Mesenchymal stem cell (in vitro differentiated cells and primary cell): Measurements from ENCODE around the gene NFATC2.

ENCODE experiments used
- DNase-seq: peaks from one replicate; pipeline ENCODE4 v3.0.0-alpha.2; 2013
- H2AFZ ChIP-seq: one replicate; pipeline ENCODE4 v1.6.1; 2013; ENCODE audit warnings: low read depth, mild to moderate bottlenecking, control low read depth, inconsistent platforms, low read length, moderate library complexity
- H2AK5ac ChIP-seq: 2 replicates; pipeline ENCODE4 v1.6.1; 2013; ENCODE audit warnings: low read length, moderate library complexity, mild to moderate bottlenecking, inconsistent platforms; ENCODE audit not compliant: severe bottlenecking
- H2BK120ac ChIP-seq: one replicate; pipeline ENCODE4 v1.6.1; 2013; ENCODE audit warnings: low read depth, mild to moderate bottlenecking, inconsistent platforms, low read length, moderate library complexity
- H2BK12ac ChIP-seq, 2 experiments: one replicate each; pipeline ENCODE4 v1.6.1; 2013; ENCODE audit warnings: inconsistent platforms in 2 of 2, low read length in 2 of 2, mild to moderate bottlenecking in 2 of 2, moderate library complexity in 2 of 2, control low read depth in 1 of 2
- H2BK15ac ChIP-seq: one replicate; pipeline ENCODE4 v1.6.1; 2013; ENCODE audit warnings: mild to moderate bottlenecking, low read depth, inconsistent platforms; ENCODE audit not compliant: poor library complexity, severe bottlenecking
- H2BK5ac ChIP-seq: 2 replicates; pipeline ENCODE4 v1.6.1; 2013; ENCODE audit warnings: low read depth, mild to moderate bottlenecking, low read length, control low read depth, inconsistent platforms; ENCODE audit not compliant: poor library complexity, severe bottlenecking
- H3K14ac ChIP-seq, 2 experiments: one replicate each; pipeline ENCODE4 v1.6.1; 2013; ENCODE audit warnings: inconsistent platforms in 2 of 2, low read length in 2 of 2, control low read depth in 1 of 2, mild to moderate bottlenecking in 1 of 2, moderate library complexity in 1 of 2
- H3K18ac ChIP-seq, 2 experiments: one replicate each; pipeline ENCODE4 v1.6.1; 2013; ENCODE audit warnings: inconsistent platforms in 2 of 2, low read length in 2 of 2, control low read depth in 1 of 2, low read depth in 1 of 2, mild to moderate bottlenecking in 1 of 2
- H3K23ac ChIP-seq, 2 experiments: one replicate each; pipeline ENCODE4 v1.6.1; 2013; ENCODE audit warnings: inconsistent platforms in 2 of 2, low read length in 2 of 2, mild to moderate bottlenecking in 2 of 2, moderate library complexity in 2 of 2, control low read depth in 1 of 2
- H3K27ac ChIP-seq: 2 replicates; pipeline ENCODE4 v1.5.1; 2013; ENCODE audit warnings: mild to moderate bottlenecking, moderate library complexity, low read length, control low read depth, inconsistent platforms; ENCODE audit not compliant: poor library complexity, severe bottlenecking
- H3K27me3 ChIP-seq, 2 experiments: 2 replicates each; pipeline versions ENCODE4 v1.6.1 to v1.7.0; 2013; ENCODE audit warnings: low read length in 2 of 2, mild to moderate bottlenecking in 2 of 2, moderate library complexity in 2 of 2, control low read depth in 1 of 2, inconsistent platforms in 1 of 2; ENCODE audit not compliant: control insufficient read depth in 1 of 2, insufficient read depth in 1 of 2
- H3K36me3 ChIP-seq, 2 experiments: 2 replicates each; pipeline versions ENCODE4 v1.6.1 to v1.7.0; 2013; ENCODE audit warnings: low read length in 2 of 2, control low read depth in 1 of 2, inconsistent platforms in 1 of 2, low read depth in 1 of 2, mild to moderate bottlenecking in 1 of 2; ENCODE audit not compliant: insufficient read depth in 2 of 2, control insufficient read depth in 1 of 2
- H3K4ac ChIP-seq, 2 experiments: one replicate each; pipeline ENCODE4 v1.6.1; 2013; ENCODE audit warnings: inconsistent platforms in 2 of 2, low read length in 2 of 2, mild to moderate bottlenecking in 2 of 2, moderate library complexity in 2 of 2, control low read depth in 1 of 2, low read depth in 1 of 2
- H3K4me1 ChIP-seq: 2 replicates; pipeline ENCODE4 v1.6.1; 2013; ENCODE audit warnings: low read depth, low read length, control low read depth; ENCODE audit not compliant: control insufficient read depth, insufficient read depth
- H3K4me2 ChIP-seq: 2 replicates; pipeline ENCODE4 v1.6.1; 2013; ENCODE audit warnings: low read length, mild to moderate bottlenecking, inconsistent platforms; ENCODE audit not compliant: poor library complexity, severe bottlenecking
- H3K4me3 ChIP-seq, 2 experiments: 2 replicates each; pipeline versions ENCODE4 v1.5.1 to v1.7.0; 2013; ENCODE audit warnings: low read length in 2 of 2, mild to moderate bottlenecking in 2 of 2, control low read depth in 1 of 2, low read depth in 1 of 2; ENCODE audit not compliant: insufficient read depth in 1 of 2
- H3K79me1 ChIP-seq: replicated peaks from 2 replicates; pipeline ENCODE4 v1.6.1; 2013; ENCODE audit warnings: mild to moderate bottlenecking, control low read depth, low read length, inconsistent platforms; ENCODE audit not compliant: poor library complexity, severe bottlenecking
- H3K9ac ChIP-seq: 2 replicates; pipeline ENCODE4 v1.7.0; 2013; ENCODE audit warnings: mild to moderate bottlenecking, low read length, moderate library complexity
- H3K9me3 ChIP-seq: 2 replicates; pipeline ENCODE4 v1.7.0; 2013; ENCODE audit warnings: mild to moderate bottlenecking, low read length; ENCODE audit not compliant: control insufficient read depth
- H4K8ac ChIP-seq: one replicate; pipeline ENCODE4 v1.6.1; 2013; ENCODE audit warnings: inconsistent platforms, mild to moderate bottlenecking, low read length, moderate library complexity
- H4K91ac ChIP-seq: one replicate; pipeline ENCODE4 v1.6.1; 2013; ENCODE audit warnings: mild to moderate bottlenecking, low read length, inconsistent platforms
- WGBS: methylation state at CpG from one replicate; pipeline ENCODE4 v1.1.7; 2013; ENCODE audit warnings: mixed read lengths; 5-methylcytosine and 5-hydroxymethylcytosine counted together

NFATC2 gene

DNA sequence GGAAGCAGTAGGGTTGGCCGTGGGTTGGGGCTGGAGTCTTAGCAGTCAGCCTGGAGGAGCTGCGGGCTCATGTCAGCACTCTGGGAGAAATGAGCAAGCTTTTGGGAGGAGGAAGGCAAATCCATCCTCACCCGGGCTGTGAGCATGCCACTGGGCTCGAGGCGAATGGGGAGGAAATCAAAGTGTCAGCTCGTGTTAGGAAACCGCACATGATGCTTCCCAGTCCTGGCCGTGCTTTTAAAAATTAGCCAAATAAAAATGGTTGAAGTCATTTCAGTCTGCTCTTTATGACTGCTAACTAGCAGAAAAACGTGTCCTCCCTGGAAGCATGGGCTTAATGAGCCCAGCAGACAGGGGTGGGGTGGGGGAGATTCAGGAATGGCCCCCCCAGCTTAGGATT lies 98.1 kb downstream of the NFATC2 start:
- peaks cover 0 to 2% of the 10 kb centered on the region in 2 experiments for H3K27me3 ChIP-seq
- H2BK12ac ChIP-seq, result peak overlapping the region; percentile 38 to 57

DNA sequence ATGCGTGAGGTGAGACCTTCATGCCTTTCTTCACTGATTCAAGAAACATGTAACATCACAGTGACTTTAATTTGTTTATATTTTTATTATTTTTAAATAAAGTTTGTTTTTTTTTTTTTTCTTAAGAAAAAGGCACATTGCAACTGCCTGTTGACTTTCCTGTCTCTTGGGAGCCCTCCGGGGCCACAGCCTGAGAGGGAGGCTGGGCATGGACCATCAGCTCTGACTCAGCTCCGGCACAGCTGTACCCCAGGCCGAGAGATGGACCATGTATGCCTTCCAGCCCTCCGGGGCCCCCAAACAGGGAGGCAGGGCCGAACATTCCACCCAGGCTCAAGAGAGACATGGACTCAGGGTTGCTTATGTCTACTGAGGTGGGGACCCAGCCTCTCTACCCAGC lies 99.9 kb downstream of the NFATC2 start:
- Histone ChIP-seq H3K23ac (no peak overlapping the region), H2BK12ac (no peak overlapping the region), H2BK15ac (peak overlapping the region; percentile 73), H3K4me1 (peaks cover 20% of the 10 kb centered on the region), H2AFZ (no peak overlapping the region), H3K36me3 (no peaks in the 10 kb centered on the region), H3K27me3 (no peaks in the 10 kb centered on the region), H2BK5ac (no peak overlapping the region), H3K18ac (peak overlapping the region in 1 of 2 experiments; percentile 70), H3K79me1 (no peaks in the 10 kb centered on the region), H3K9me3 (no peaks in the 10 kb centered on the region), H4K8ac (peak overlapping the region; percentile 35), H3K9ac (no peak overlapping the region), H3K4me2 (no peak overlapping the region), H3K27ac (no peak overlapping the region), H4K91ac (peak overlapping the region; percentile 43), H2BK120ac (no peak overlapping the region), H3K14ac (no peak overlapping the region), H3K4ac (peak overlapping the region; percentile 35 to 55), H3K4me3 (no peak overlapping the region), H2AK5ac (no peak overlapping the region)
- 40% methylated on average over 5 of the region's 6 CpGs for WGBS
- DNase-seq, result peak; percentile 49

More for the DNA sequence above, 98.1 kb downstream of the NFATC2 start:
- peak overlapping the region; percentile 71 to 84 for H3K18ac ChIP-seq
- H2BK15ac ChIP-seq, result peak overlapping the region; percentile 36
- H3K14ac ChIP-seq, result no peak overlapping the region
- no peak overlapping the region for H2AK5ac ChIP-seq
- peak overlapping the region; percentile 34 to 85 for H3K4ac ChIP-seq
- no peak overlapping the region for H2BK5ac ChIP-seq
- peak; percentile 58 for DNase-seq
- no peak overlapping the region for H2BK120ac ChIP-seq
- H3K27ac ChIP-seq, result no peak overlapping the region
- H4K91ac ChIP-seq, result no peak overlapping the region
- no peak overlapping the region for H3K9ac ChIP-seq
- H3K9me3 ChIP-seq, result no peaks in the 10 kb centered on the region
- no peak overlapping the region for H3K4me2 ChIP-seq
- H3K4me1 ChIP-seq, result peaks cover 25% of the 10 kb centered on the region
- H3K36me3 ChIP-seq, result no peaks in the 10 kb centered on the region
- 42% methylated on average over 9 of the region's 9 CpGs for WGBS
- H2AFZ ChIP-seq, result no peak overlapping the region
- H3K23ac ChIP-seq, result no peak overlapping the region
- H4K8ac ChIP-seq, result peak overlapping the region; percentile 79
- H3K4me3 ChIP-seq, result no peak overlapping the region
- H3K79me1 ChIP-seq, result no peaks in the 10 kb centered on the region

DNA sequence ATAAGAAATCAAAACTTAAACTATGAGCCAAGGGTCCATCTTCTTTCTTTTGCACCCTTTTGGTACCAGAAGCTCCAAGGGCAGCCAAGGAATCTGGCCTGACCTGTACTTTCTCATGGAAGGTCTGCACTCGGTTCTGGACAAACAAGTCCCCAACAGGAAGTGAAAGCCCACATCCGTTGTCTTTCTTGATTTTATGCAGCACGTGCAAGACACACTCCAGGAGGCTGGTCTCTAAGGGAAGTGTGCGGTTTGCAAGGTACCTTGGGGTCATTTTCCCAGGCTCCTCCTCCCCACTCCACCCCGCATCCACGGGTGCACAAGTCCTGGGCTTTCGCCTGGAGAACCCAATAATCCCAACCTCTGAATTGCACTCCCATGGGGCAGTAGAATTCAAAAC lies 101.9 kb downstream of the NFATC2 start:
- peak overlapping the region; percentile 57 for H4K8ac ChIP-seq
- H2BK12ac ChIP-seq, result no peak overlapping the region
- 55% methylated on average over 7 of the region's 7 CpGs for WGBS
- no peaks in the 10 kb centered on the region for H3K79me1 ChIP-seq
- H2AK5ac ChIP-seq, result no peak overlapping the region
- H3K4ac ChIP-seq, result no peak overlapping the region
- no peak overlapping the region for H3K23ac ChIP-seq
- no peak overlapping the region for H3K18ac ChIP-seq
- no peak overlapping the region for H2AFZ ChIP-seq
- H3K14ac ChIP-seq, result no peak overlapping the region
- H4K91ac ChIP-seq, result no peak overlapping the region
- no peak for DNase-seq
- H3K27ac ChIP-seq, result no peak overlapping the region
- H2BK15ac ChIP-seq, result no peak overlapping the region
- H3K27me3 ChIP-seq, result no peaks in the 10 kb centered on the region
- H3K4me1 ChIP-seq, result peaks cover 7% of the 10 kb centered on the region
- no peaks in the 10 kb centered on the region for H3K9me3 ChIP-seq
- no peak overlapping the region for H2BK5ac ChIP-seq
- no peak overlapping the region for H3K4me3 ChIP-seq
- no peak overlapping the region for H2BK120ac ChIP-seq
- H3K4me2 ChIP-seq, result no peak overlapping the region
- H3K9ac ChIP-seq, result no peak overlapping the region
- no peaks in the 10 kb centered on the region for H3K36me3 ChIP-seq

DNA sequence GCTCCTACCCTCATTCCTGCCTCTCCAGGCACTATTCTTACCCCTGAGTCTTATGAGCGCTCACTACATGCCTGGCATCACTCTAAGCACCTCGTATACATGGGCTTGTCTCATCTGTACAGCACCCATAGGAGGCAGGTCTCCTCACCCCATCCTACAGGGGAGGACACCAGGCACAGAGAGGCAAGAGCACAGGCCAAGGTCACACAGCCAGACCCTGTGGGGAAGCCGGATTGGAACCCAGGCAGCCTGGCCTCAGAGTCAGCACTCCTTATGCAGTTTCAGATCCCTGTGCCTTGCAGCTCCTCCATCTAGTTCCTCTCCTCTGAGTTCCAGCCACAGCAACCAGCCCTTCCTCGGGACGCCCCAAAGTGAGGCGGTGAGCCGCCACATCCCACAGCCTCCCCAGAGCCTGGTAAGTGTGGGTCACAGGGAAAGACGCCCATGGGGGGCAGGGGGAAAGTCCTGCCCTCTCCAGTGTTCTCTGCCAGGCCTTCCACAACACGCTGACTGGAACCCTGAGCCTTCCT lies 103.3 kb downstream of the NFATC2 start:
- no peak overlapping the region for H3K23ac ChIP-seq
- H3K36me3 ChIP-seq, result no peaks in the 10 kb centered on the region
- H3K9me3 ChIP-seq, result no peaks in the 10 kb centered on the region
- peak overlapping the region; percentile 65 for H2BK15ac ChIP-seq
- H3K27ac ChIP-seq, result no peak overlapping the region
- H3K4me2 ChIP-seq, result no peak overlapping the region
- no peaks in the 10 kb centered on the region for H3K79me1 ChIP-seq
- H4K8ac ChIP-seq, result peak overlapping the region; percentile 66
- H3K27me3 ChIP-seq, result no peaks in the 10 kb centered on the region
- H3K4me1 ChIP-seq, result peaks cover 4% of the 10 kb centered on the region
- H3K14ac ChIP-seq, result peak overlapping the region in 1 of 2 experiments; percentile 64
- H3K9ac ChIP-seq, result no peak overlapping the region
- H2AK5ac ChIP-seq, result no peak overlapping the region
- H4K91ac ChIP-seq, result peak overlapping the region; percentile 74
- no peak overlapping the region for H3K4me3 ChIP-seq
- H2BK12ac ChIP-seq, result peak overlapping the region; percentile 67 to 92
- H2BK5ac ChIP-seq, result no peak overlapping the region
- H2BK120ac ChIP-seq, result no peak overlapping the region
- DNase-seq, result no peak
- H2AFZ ChIP-seq, result no peak overlapping the region
- 95% methylated on average over 9 of the region's 9 CpGs for WGBS
- H3K18ac ChIP-seq, result peak overlapping the region; percentile 44 to 60
- H3K4ac ChIP-seq, result peak overlapping the region; percentile 47 to 53
